ENCODE data around the gene LTB4R.

The LTB4R gene

DNA sequence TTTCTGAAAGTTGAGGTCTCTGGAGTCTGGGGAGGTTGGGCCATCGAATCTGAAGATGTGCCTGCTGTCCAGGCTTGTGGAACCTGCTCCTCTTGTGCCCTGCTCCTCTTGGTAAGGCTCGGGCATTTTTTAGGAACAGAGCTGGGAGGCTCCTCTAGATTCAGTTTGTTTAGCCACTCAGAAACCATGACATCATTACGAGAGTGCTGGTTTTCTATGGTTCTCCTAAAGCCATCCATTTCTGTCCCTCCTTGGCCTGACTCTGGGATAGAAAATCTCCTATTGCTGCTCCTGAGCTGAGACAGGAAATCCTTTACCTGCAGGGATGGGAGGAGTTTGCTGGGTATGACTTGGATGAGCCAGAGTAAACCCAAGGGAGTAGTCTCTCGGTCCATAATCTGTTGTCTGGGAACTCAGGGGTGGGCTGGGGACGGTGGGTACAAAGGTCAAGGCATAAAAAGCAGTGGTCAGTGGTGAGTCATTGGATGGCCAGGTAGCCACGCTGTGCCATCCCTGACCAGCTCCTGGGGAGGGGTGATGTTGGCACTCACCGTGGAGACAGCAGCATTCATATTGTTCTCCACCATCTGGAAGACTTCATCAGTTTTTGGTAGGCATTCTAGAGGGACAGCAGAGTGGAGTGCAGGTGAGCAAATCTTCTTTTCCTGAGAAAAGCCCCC is 26.0 kb downstream of the LTB4R start:
- TF ChIP-seq CTCF (IDR thresholded peaks at IDR 0.05; ENCODE audit: low read depth, low read length, missing control alignments): no peak
- no peak overlapping the region for H3K4me3 ChIP-seq (replicated peaks; ENCODE audit: low read depth, low read length)
- DNase-seq (ENCODE audit: extremely low read depth, low read depth): no peak

DNA sequence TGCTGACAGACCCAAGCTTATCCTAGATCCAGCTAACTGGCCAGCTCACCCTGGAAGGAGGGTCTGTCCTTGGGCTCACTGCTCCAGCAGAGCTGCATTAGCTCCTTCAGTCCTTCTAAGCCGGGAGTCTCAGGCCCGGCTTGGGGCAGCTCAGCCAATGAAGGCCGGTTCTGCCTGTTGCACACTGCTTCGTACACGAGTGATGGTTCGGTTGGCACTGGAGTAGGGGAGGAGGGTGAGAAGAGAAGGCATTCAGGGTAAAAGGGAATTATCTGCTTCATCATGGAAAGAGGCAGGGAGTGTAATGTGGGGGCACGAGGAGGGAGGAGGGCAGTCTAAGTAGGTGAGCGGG is 26.5 kb downstream of the LTB4R start:
- no peak for DNase-seq (ENCODE audit: extremely low read depth, low read depth)
- no peak overlapping the region for H3K4me3 ChIP-seq (replicated peaks; ENCODE audit: low read depth, low read length)
- no peak for TF ChIP-seq CTCF (IDR thresholded peaks at IDR 0.05; ENCODE audit: low read depth, low read length, missing control alignments)

- no peak overlapping the region for H3K4me3 ChIP-seq (replicated peaks; ENCODE audit: low read depth, low read length)
- TF ChIP-seq CTCF (IDR thresholded peaks at IDR 0.05; ENCODE audit: low read depth, low read length, missing control alignments): no peak
Measured at GRCh38 chr14:24338843-24339242, 27.5 kb downstream of the LTB4R start.

GRCh38 chr14:24339284-24340151 is 28.2 kb downstream of the LTB4R start, which contains the start of gene RIPK3:
TSS of gene RIPK3 (minus strand) at chr14:24339991. CDS start at chr14:24339826, 165 bp downstream.
- 0 out of 2 replicates have a peak within 1 kb of the TSS, but pooled peaks have one; percentile 9 for H3K4me3 ChIP-seq (replicated peaks; ENCODE audit: low read depth, low read length)

More at GRCh38 chr14:24338843-24339242, 27.5 kb downstream of the LTB4R start:
- no peak for DNase-seq (ENCODE audit: extremely low read depth, low read depth)

DNA sequence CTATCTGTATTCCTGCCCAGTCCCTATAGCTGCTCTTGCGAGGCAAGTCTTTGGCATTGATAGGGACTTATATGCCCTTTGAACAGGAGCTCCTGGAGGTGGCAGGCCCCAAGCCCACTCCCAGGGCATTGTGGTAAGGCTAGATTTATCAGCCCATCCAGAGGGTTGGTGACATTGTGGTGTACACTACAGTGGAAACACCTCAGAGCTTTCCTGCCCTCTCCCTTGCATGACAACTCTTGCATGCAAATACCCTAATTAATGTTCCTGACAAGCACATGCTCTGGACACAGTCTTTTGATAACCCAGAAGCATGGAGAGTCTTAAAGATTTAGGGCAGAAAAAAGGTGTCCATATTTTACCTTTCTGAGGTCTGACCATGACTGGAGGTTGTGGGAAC is 29.3 kb downstream of the LTB4R start:
- no peak for TF ChIP-seq CTCF (IDR thresholded peaks at IDR 0.05; ENCODE audit: low read depth, low read length, missing control alignments)
- no peak overlapping the region for H3K4me3 ChIP-seq (replicated peaks; ENCODE audit: low read depth, low read length)
- DNase-seq (ENCODE audit: extremely low read depth, low read depth): no peak

More at GRCh38 chr14:24339284-24340151, 28.2 kb downstream of the LTB4R start, which contains the start of gene RIPK3:
- no peak for DNase-seq (ENCODE audit: extremely low read depth, low read depth)
- no peak for TF ChIP-seq CTCF (IDR thresholded peaks at IDR 0.05; ENCODE audit: low read depth, low read length, missing control alignments)

- TF ChIP-seq CTCF (IDR thresholded peaks at IDR 0.05; ENCODE audit: low read depth, low read length, missing control alignments): no peak
- no peak overlapping the region for H3K4me3 ChIP-seq (replicated peaks; ENCODE audit: low read depth, low read length)
- no peak for DNase-seq (ENCODE audit: extremely low read depth, low read depth)
Measured at GRCh38 chr14:24342889-24343288, 31.6 kb downstream of the LTB4R start.

Data from HFF-Myc (cell line).